Neural progenitor cell (in vitro differentiated cells): Measurements from ENCODE around the gene IRAK3.
"Not testable (repeated sequence)": the region's sequence is repeated elsewhere in the genome, so short reads cannot be mapped to it uniquely, and the experiment has no call there.

Source experiments
- CTCF ChIP-seq: fragments of 200-600 bp; sonication (generic); IDR thresholded peaks from 2 replicates; pipeline ENCODE4 v1.5.1; 2017; ENCODE audit warnings: antibody characterized with exemption, mild to moderate bottlenecking
- EZH2 ChIP-seq: fragments of 200-600 bp; sonication (generic); IDR thresholded peaks from 2 replicates; pipeline ENCODE4 v1.6.1; 2017; ENCODE audit warnings: antibody characterized with exemption, mild to moderate bottlenecking, moderate library complexity

GRCh38 chr12:66213011-66213410, 24.0 kb downstream of the IRAK3 start:
- TF ChIP-seq EZH2, CTCF: not testable (repeated sequence)
